Stimulated activated CD8-positive, alpha-beta memory T cell treated with anti-CD3 and anti-CD28 coated beads, Interleukin-12 subunit alpha, Interleukin-12 subunit beta, amount 100 ng/mL, for 4 hours (primary cell): ENCODE measurements around the gene AMELX.

Experiments used
- DNase-seq: peaks from one replicate; pipeline ENCODE4 v3.0.0-alpha.2; 2020; ENCODE audit warnings: low read depth

The AMELX gene

GRCh38 chrX:11309220-11309619 lies 16.0 kb downstream of the AMELX start:
- no peak for DNase-seq

- DNase-seq: no peak
Observed at GRCh38 chrX:11311706-11312105, 18.5 kb downstream of the AMELX start.

GRCh38 chrX:11319806-11320520 lies 26.8 kb downstream of the AMELX start:
- DNase-seq: no peak

GRCh38 chrX:11321986-11322385 lies 28.8 kb downstream of the AMELX start:
- DNase-seq: no peak

GRCh38 chrX:11328134-11328533 lies 34.9 kb downstream of the AMELX start:
- no peak for DNase-seq

GRCh38 chrX:11329021-11329420 lies 35.8 kb downstream of the AMELX start:
- DNase-seq: no peak

- no peak for DNase-seq
Observed at GRCh38 chrX:11331788-11332187, 38.6 kb downstream of the AMELX start.

- no peak for DNase-seq
Observed at GRCh38 chrX:11334165-11334564, 41.0 kb downstream of the AMELX start.

GRCh38 chrX:11336201-11336600 lies 43.0 kb downstream of the AMELX start:
- no peak for DNase-seq

GRCh38 chrX:11337292-11338009 lies 44.2 kb downstream of the AMELX start:
- DNase-seq: no peak

- no peak for DNase-seq
Observed at GRCh38 chrX:11341274-11342201, 48.3 kb downstream of the AMELX start.

GRCh38 chrX:11342673-11343072 lies 49.5 kb downstream of the AMELX start:
- DNase-seq: no peak

- DNase-seq: no peak
Observed at GRCh38 chrX:11346121-11346682, 53.0 kb downstream of the AMELX start.

- no peak for DNase-seq
Observed at GRCh38 chrX:11347300-11347699, 54.1 kb downstream of the AMELX start.

- no peak for DNase-seq
Observed at GRCh38 chrX:11349020-11349419, 55.8 kb downstream of the AMELX start.

- no peak for DNase-seq
Observed at GRCh38 chrX:11349661-11350337, 56.6 kb downstream of the AMELX start.
